CD4-positive, alpha-beta T cell treated with Interleukin-1 beta for 1 hour (primary cell): ENCODE measurements around the gene CFC1.
"Not testable (repeated sequence)": the region's sequence is repeated elsewhere in the genome, so short reads cannot be mapped to it uniquely, and the experiment has no call there.

Experiments used
- DNase-seq, 2 donors: peaks; one replicate each; pipeline ENCODE4 v3.0.0-alpha.2; 2020 to 2022

CFC1 gene

GRCh38 chr2:130582970-130583369 lies 16.4 kb downstream of the CFC1 start:
- DNase-seq: not testable (repeated sequence)

GRCh38 chr2:130581491-130581890 lies 17.9 kb downstream of the CFC1 start:
- DNase-seq: not testable (repeated sequence)

GRCh38 chr2:130579121-130579520 lies 20.3 kb downstream of the CFC1 start:
- DNase-seq: not testable (repeated sequence)

GRCh38 chr2:130577559-130577958 lies 21.8 kb downstream of the CFC1 start:
- not testable (repeated sequence) for DNase-seq

GRCh38 chr2:130576209-130576784 lies 23.1 kb downstream of the CFC1 start:
- DNase-seq: not testable (repeated sequence)

- DNase-seq: not testable (repeated sequence)
These were observed 25.1 kb downstream of the CFC1 start for GRCh38 chr2:130574230-130574629.

GRCh38 chr2:130571929-130572328 lies 27.4 kb downstream of the CFC1 start:
- not testable (repeated sequence) for DNase-seq

- not testable (repeated sequence) for DNase-seq
These were observed 33.2 kb downstream of the CFC1 start for GRCh38 chr2:130566165-130566564.

- not testable (repeated sequence) for DNase-seq
These were observed 42.9 kb downstream of the CFC1 start for GRCh38 chr2:130556441-130556840.

GRCh38 chr2:130554178-130554577 lies 45.2 kb downstream of the CFC1 start:
- DNase-seq: not testable (repeated sequence)

GRCh38 chr2:130549475-130549874 lies 49.9 kb downstream of the CFC1 start:
- not testable (repeated sequence) for DNase-seq

- not testable (repeated sequence) for DNase-seq
These were observed 51.0 kb downstream of the CFC1 start for GRCh38 chr2:130548418-130548817.

GRCh38 chr2:130544978-130545377 lies 54.4 kb downstream of the CFC1 start:
- DNase-seq: not testable (repeated sequence)

- not testable (repeated sequence) for DNase-seq
These were observed 55.4 kb downstream of the CFC1 start for GRCh38 chr2:130543785-130544528.

GRCh38 chr2:130542789-130543188 lies 56.6 kb downstream of the CFC1 start:
- DNase-seq: not testable (repeated sequence)
